Measurements from ENCODE around the gene BST1.

Gene BST1, protein sequence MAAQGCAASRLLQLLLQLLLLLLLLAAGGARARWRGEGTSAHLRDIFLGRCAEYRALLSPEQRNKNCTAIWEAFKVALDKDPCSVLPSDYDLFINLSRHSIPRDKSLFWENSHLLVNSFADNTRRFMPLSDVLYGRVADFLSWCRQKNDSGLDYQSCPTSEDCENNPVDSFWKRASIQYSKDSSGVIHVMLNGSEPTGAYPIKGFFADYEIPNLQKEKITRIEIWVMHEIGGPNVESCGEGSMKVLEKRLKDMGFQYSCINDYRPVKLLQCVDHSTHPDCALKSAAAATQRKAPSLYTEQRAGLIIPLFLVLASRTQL

DNA sequence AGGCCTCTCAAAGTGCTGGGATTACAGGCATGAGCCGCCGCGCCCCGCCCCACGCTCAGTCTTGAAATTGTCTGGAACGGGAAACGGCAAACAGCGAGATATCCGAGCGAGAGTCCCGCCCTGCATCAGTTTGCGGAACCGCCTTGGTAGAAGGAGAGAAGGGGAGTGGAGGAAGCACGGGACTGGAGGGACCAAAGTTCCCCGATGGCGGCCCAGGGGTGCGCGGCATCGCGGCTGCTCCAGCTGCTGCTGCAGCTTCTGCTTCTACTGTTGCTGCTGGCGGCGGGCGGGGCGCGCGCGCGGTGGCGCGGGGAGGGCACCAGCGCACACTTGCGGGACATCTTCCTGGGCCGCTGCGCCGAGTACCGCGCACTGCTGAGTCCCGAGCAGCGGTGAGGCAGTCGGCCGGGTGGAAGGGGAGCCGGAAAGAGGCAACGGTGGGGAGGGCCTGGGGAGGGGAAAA, at the start of gene BST1:
BST1 (plus strand) TSS at position 125 of the 463 bp plus-strand sequence; CDS start at position 205, 80 bp downstream.
- H3K27me3 ChIP-seq (ENCODE audit: insufficient read depth, poor library complexity, severe bottlenecking) = no peaks in the 10 kb centered on the region
- H3K27ac ChIP-seq (ENCODE audit: poor library complexity, severe bottlenecking) = no peak within 1 kb of the TSS
- no peaks in the 10 kb centered on the region for H3K4me1 ChIP-seq (ENCODE audit: insufficient read depth, poor library complexity, severe bottlenecking)
- no peak for TF ChIP-seq CTCF (IDR thresholded peaks at IDR 0.05; ENCODE audit: poor library complexity, severe bottlenecking)
- DNase-seq (ENCODE audit: low spot score) (no peak), ATAC-seq (ENCODE audit: low read depth) (peak; percentile 27; the same call in 2 of the 3 replicates)
- no peaks in the 10 kb centered on the region for H3K9me3 ChIP-seq (ENCODE audit: severe bottlenecking)
- H3K36me3 ChIP-seq (ENCODE audit: low read depth) = no peaks in the 10 kb centered on the region
- no peak within 1 kb of the TSS for H3K4me3 ChIP-seq (ENCODE audit: severe bottlenecking)

GRCh38 chr4:15653420-15653819, 49.4 kb upstream of the BST1 start:
- no peak for DNase-seq (ENCODE audit: low spot score)

GRCh38 chr4:15653864-15654592, 48.8 kb upstream of the BST1 start:
- no peak for DNase-seq (ENCODE audit: low spot score)

More at GRCh38 chr4:15653420-15653819, 49.4 kb upstream of the BST1 start:
- peak; percentile 8; the same call in 2 of the 3 replicates for ATAC-seq (ENCODE audit: low read depth)
- H3K4me3 ChIP-seq (ENCODE audit: severe bottlenecking) = peak overlapping the region; percentile 94
- H3K27ac ChIP-seq (ENCODE audit: poor library complexity, severe bottlenecking) = peak overlapping the region; percentile 76
- H3K36me3 ChIP-seq (ENCODE audit: low read depth) = peaks cover 9% of the 10 kb centered on the region
- no peak for TF ChIP-seq CTCF (IDR thresholded peaks at IDR 0.05; ENCODE audit: poor library complexity, severe bottlenecking)
- H3K4me1 ChIP-seq (ENCODE audit: insufficient read depth, poor library complexity, severe bottlenecking) = peaks cover 26% of the 10 kb centered on the region
- no peaks in the 10 kb centered on the region for H3K27me3 ChIP-seq (ENCODE audit: insufficient read depth, poor library complexity, severe bottlenecking)
- no peaks in the 10 kb centered on the region for H3K9me3 ChIP-seq (ENCODE audit: severe bottlenecking)

GRCh38 chr4:15654593-15655222, 48.2 kb upstream of the BST1 start:
- Histone ChIP-seq H3K27ac (ENCODE audit: poor library complexity, severe bottlenecking) (peak overlapping the region; percentile 76), H3K4me3 (ENCODE audit: severe bottlenecking) (peak overlapping the region; percentile 94), H3K27me3 (ENCODE audit: insufficient read depth, poor library complexity, severe bottlenecking) (no peaks in the 10 kb centered on the region), H3K36me3 (ENCODE audit: low read depth) (peaks cover 22% of the 10 kb centered on the region), H3K4me1 (ENCODE audit: insufficient read depth, poor library complexity, severe bottlenecking) (peaks cover 30% of the 10 kb centered on the region), H3K9me3 (ENCODE audit: severe bottlenecking) (no peaks in the 10 kb centered on the region)
- ATAC-seq (ENCODE audit: low read depth) (peak; percentile 44), DNase-seq (ENCODE audit: low spot score) (peak; percentile 58)
- TF ChIP-seq CTCF (IDR thresholded peaks at IDR 0.05; ENCODE audit: poor library complexity, severe bottlenecking) = no peak

More at GRCh38 chr4:15653864-15654592, 48.8 kb upstream of the BST1 start:
- H3K4me3 ChIP-seq (ENCODE audit: severe bottlenecking) = peak overlapping the region; percentile 94
- H3K36me3 ChIP-seq (ENCODE audit: low read depth) = peaks cover 15% of the 10 kb centered on the region
- no peaks in the 10 kb centered on the region for H3K9me3 ChIP-seq (ENCODE audit: severe bottlenecking)
- no peaks in the 10 kb centered on the region for H3K27me3 ChIP-seq (ENCODE audit: insufficient read depth, poor library complexity, severe bottlenecking)
- no peak for TF ChIP-seq CTCF (IDR thresholded peaks at IDR 0.05; ENCODE audit: poor library complexity, severe bottlenecking)
- peaks cover 26% of the 10 kb centered on the region for H3K4me1 ChIP-seq (ENCODE audit: insufficient read depth, poor library complexity, severe bottlenecking)
- H3K27ac ChIP-seq (ENCODE audit: poor library complexity, severe bottlenecking) = peak overlapping the region; percentile 76
- ATAC-seq (ENCODE audit: low read depth) = peak; percentile 75

All from RWPE2 (cell line).